DND-41 (cell line): Measurements from ENCODE around the gene CAPN5.

Experiments used
- ATAC-seq: fragments of 200-7000 bp; cut with Tn5 transposase; 3 replicates; pipeline ENCODE4 v1.9.1; 2021; ENCODE audit warnings: low read depth; ENCODE audit not compliant: insufficient read depth
- DNase-seq: peaks from one replicate; pipeline ENCODE4 v3.0.0-alpha.2; 2020
- H2AFZ ChIP-seq: 2 replicates; pipeline ENCODE4 v1.6.0; 2012; ENCODE audit warnings: low read depth, low read length
- H3K27ac ChIP-seq: 2 replicates; pipeline ENCODE4 v1.5.1; 2012; ENCODE audit warnings: low read length, inconsistent platforms
- H3K27me3 ChIP-seq: fragments of 200-600 bp; sonication (generic); 2 replicates; pipeline ENCODE4 v1.6.0; 2012; ENCODE audit warnings: low read length, mild to moderate bottlenecking, inconsistent platforms; ENCODE audit not compliant: insufficient read depth, poor library complexity
- H3K36me3 ChIP-seq: 2 replicates; pipeline ENCODE4 v1.5.1; 2012; ENCODE audit warnings: low read length, inconsistent platforms; ENCODE audit not compliant: insufficient read depth
- H3K4me1 ChIP-seq: 2 replicates; pipeline ENCODE4 v1.5.1; 2012; ENCODE audit warnings: mild to moderate bottlenecking, low read length; ENCODE audit not compliant: insufficient read depth
- H3K4me2 ChIP-seq: 2 replicates; pipeline ENCODE4 v1.6.0; 2012; ENCODE audit warnings: mild to moderate bottlenecking, moderate library complexity, low read length, inconsistent platforms; ENCODE audit not compliant: insufficient read depth
- H3K4me3 ChIP-seq, 2 experiments: fragments of 200-600 bp in 1 of 2; shearing (Covaris generic) in 1 of 2; 2 replicates each; pipeline ENCODE4 v1.5.1; 2012 to 2016; ENCODE audit warnings: inconsistent platforms in 2 of 2, low read length in 2 of 2, mild to moderate bottlenecking in 2 of 2, low read depth in 1 of 2, moderate library complexity in 1 of 2
- H3K79me2 ChIP-seq: 2 replicates; pipeline ENCODE4 v1.6.0; 2012; ENCODE audit warnings: low read length, inconsistent platforms; ENCODE audit not compliant: insufficient read depth
- H3K9ac ChIP-seq: 2 replicates; pipeline ENCODE4 v1.6.0; 2012; ENCODE audit warnings: low read depth, mild to moderate bottlenecking, inconsistent platforms, low read length, moderate library complexity
- H3K9me3 ChIP-seq: 2 replicates; pipeline ENCODE4 v1.5.1; 2012; ENCODE audit warnings: low read length, moderate library complexity, mild to moderate bottlenecking, inconsistent platforms; ENCODE audit not compliant: insufficient read depth, severe bottlenecking
- H4K20me1 ChIP-seq: 2 replicates; pipeline ENCODE4 v1.6.0; 2012; ENCODE audit warnings: low read length; ENCODE audit not compliant: insufficient read depth
- CTCF ChIP-seq: IDR thresholded peaks from 2 replicates; pipeline ENCODE4 v1.5.1; 2012; ENCODE audit warnings: borderline replicate concordance, low read length, moderate library complexity, mild to moderate bottlenecking; ENCODE audit not compliant: poor library complexity, severe bottlenecking; ENCODE audit errors: extremely low read depth
- EZH2 ChIP-seq: IDR thresholded peaks from 3 replicates; pipeline ENCODE4 v1.6.1; 2012; ENCODE audit warnings: borderline replicate concordance, low read depth, mild to moderate bottlenecking, moderate library complexity, low read length, inconsistent platforms; ENCODE audit not compliant: severe bottlenecking

Gene CAPN5

GRCh38 chr11:77053217-77054015 lies 13.4 kb upstream of the CAPN5 start:
- no peak for DNase-seq
- Histone ChIP-seq H4K20me1 (no peaks in the 10 kb centered on the region), H3K9ac (no peak overlapping the region), H3K4me2 (no peak overlapping the region), H2AFZ (no peak overlapping the region), H3K9me3 (peaks cover 15% of the 10 kb centered on the region), H3K4me1 (no peaks in the 10 kb centered on the region), H3K27ac (no peak overlapping the region), H3K4me3 (no peak overlapping the region), H3K27me3 (no peaks in the 10 kb centered on the region), H3K79me2 (no peaks in the 10 kb centered on the region), H3K36me3 (no peaks in the 10 kb centered on the region)
- TF ChIP-seq CTCF (no peak), EZH2 (no peak)
- no peak for ATAC-seq

- no peak for DNase-seq
- Histone ChIP-seq H3K27me3 (no peaks in the 10 kb centered on the region), H4K20me1 (no peaks in the 10 kb centered on the region)
These were observed 12.7 kb upstream of the CAPN5 start for GRCh38 chr11:77054084-77054483.

GRCh38 chr11:77055101-77055561 lies 11.6 kb upstream of the CAPN5 start:
- Histone ChIP-seq H3K4me3 (no peak overlapping the region), H3K27ac (no peak overlapping the region), H4K20me1 (no peaks in the 10 kb centered on the region), H3K4me2 (no peak overlapping the region), H3K36me3 (no peaks in the 10 kb centered on the region), H3K79me2 (no peaks in the 10 kb centered on the region), H3K9me3 (peaks cover 15% of the 10 kb centered on the region), H2AFZ (no peak overlapping the region), H3K27me3 (no peaks in the 10 kb centered on the region), H3K9ac (no peak overlapping the region), H3K4me1 (no peaks in the 10 kb centered on the region)
- TF ChIP-seq EZH2 (no peak), CTCF (no peak)
- DNase-seq (no peak), ATAC-seq (no peak)

More at GRCh38 chr11:77054084-77054483, 12.7 kb upstream of the CAPN5 start:
- no peak for TF ChIP-seq EZH2
- no peak for TF ChIP-seq CTCF
- H2AFZ ChIP-seq = no peak overlapping the region
- H3K79me2 ChIP-seq = no peaks in the 10 kb centered on the region
- H3K4me3 ChIP-seq = no peak overlapping the region
- peaks cover 15% of the 10 kb centered on the region for H3K9me3 ChIP-seq
- no peaks in the 10 kb centered on the region for H3K4me1 ChIP-seq
- no peak overlapping the region for H3K4me2 ChIP-seq
- H3K9ac ChIP-seq = no peak overlapping the region
- ATAC-seq = no peak
- H3K36me3 ChIP-seq = no peaks in the 10 kb centered on the region
- H3K27ac ChIP-seq = no peak overlapping the region

- Histone ChIP-seq H3K79me2 (no peaks in the 10 kb centered on the region), H3K27ac (no peak overlapping the region), H2AFZ (no peak overlapping the region), H3K4me1 (no peaks in the 10 kb centered on the region), H3K9ac (no peak overlapping the region), H4K20me1 (no peaks in the 10 kb centered on the region), H3K27me3 (peaks cover 3% of the 10 kb centered on the region), H3K36me3 (no peaks in the 10 kb centered on the region), H3K9me3 (peaks cover 15% of the 10 kb centered on the region), H3K4me2 (no peak overlapping the region), H3K4me3 (no peak overlapping the region)
- no peak for TF ChIP-seq EZH2
- no peak for TF ChIP-seq CTCF
- DNase-seq (no peak), ATAC-seq (no peak)
These were observed 10.9 kb upstream of the CAPN5 start for GRCh38 chr11:77055913-77056312.
